B cell (primary cell): ENCODE data around the gene IL17A. TPM values are rescaled to one million over a fixed set of nuclear protein-coding genes. Genes with fewer than 3 reads are reported as not detected.

Source experiments
- polyA plus RNA-seq: library from polyadenylated mRNA; depleted of rRNA; stranded (reverse); fragments of >200 nt; gene quantifications from 2 replicates; pipeline ENCODE4 v1.2.3, GENCODE V29; 2012
- small RNA-seq: library from RNA; depleted of rRNA; stranded (forward); fragments of <200 nt; gene quantifications from one replicate; pipeline ENCODE3, GENCODE V24; 2012; ENCODE audit warnings: low replicate concordance, low read depth; ENCODE audit not compliant: insufficient read length
- total RNA-seq, 2 donors: library from RNA; stranded (reverse); fragments of 120-200 nt in 1 of 2; gene quantifications; 1 replicate in 1 of 2; 2 replicates in 1 of 2; pipeline versions ENCODE4 v1.2.3 to v1.2.4, GENCODE V29; 2013 to 2022

The IL17A gene
- total and polyA plus RNA-seq, 2 donors (not counting 1 experiment from before 2014, with no cell fraction given) = not detected

Small RNAs within 50 kb of the gene (small RNA-seq; reads per million reads assigned to genes)
- gene MIR133B (not detected), gene MIR206 (not detected)

Other genes starting within 250 kb of the IL17A start
- gene PKHD1, start 98.8 kb upstream of the IL17A start, total RNA-seq = not detected in 2 replicates
- gene PKHD1, start 98.8 kb upstream of the IL17A start, polyA plus RNA-seq = not detected in 2 replicates
- not detected in 2 replicates for gene IL17F, start 58.1 kb downstream of the IL17A start, total RNA-seq
- not detected in 2 replicates for gene IL17F, start 58.1 kb downstream of the IL17A start, polyA plus RNA-seq
- gene MCM3, start 98.4 kb downstream of the IL17A start, total RNA-seq = 58.5 and 60.0 TPM in 2 replicates
- gene MCM3, start 98.4 kb downstream of the IL17A start, polyA plus RNA-seq = 30.8 and 34.3 TPM in 2 replicates
- 8.5 and 8.9 TPM in 2 replicates for gene PAQR8, start 175.8 kb downstream of the IL17A start, total RNA-seq
- gene PAQR8, start 175.8 kb downstream of the IL17A start, polyA plus RNA-seq = 1.3 and 2.3 TPM in 2 replicates
- gene EFHC1, start 234.0 kb downstream of the IL17A start, total RNA-seq = 34.8 and 45.7 TPM in 2 replicates
- 19.4 and 25.3 TPM in 2 replicates for gene EFHC1, start 234.0 kb downstream of the IL17A start, polyA plus RNA-seq